A673 (cell line): ENCODE data around the gene ALDH1L1.

ENCODE experiments used
- EZH2 ChIP-seq: fragments of 200-600 bp; sonication (generic); IDR thresholded peaks from 2 replicates; pipeline ENCODE4 v1.6.1; 2017; ENCODE audit warnings: borderline replicate concordance, low read depth, mild to moderate bottlenecking, mixed read lengths, antibody characterized with exemption, low read length; ENCODE audit not compliant: poor library complexity, severe bottlenecking
- TF ChIP-seq, protein P1 (sequence below): fragments of 300-800, 200-600 bp; sonication (generic); conservative IDR thresholded peaks from 2 replicates; pipeline ENCODE4 v1.5.1; 2017; ENCODE audit warnings: low read depth, mild to moderate bottlenecking, antibody characterized with exemption, low read length, moderate library complexity, mixed read lengths

- TF ChIP-seq, protein P1, sequence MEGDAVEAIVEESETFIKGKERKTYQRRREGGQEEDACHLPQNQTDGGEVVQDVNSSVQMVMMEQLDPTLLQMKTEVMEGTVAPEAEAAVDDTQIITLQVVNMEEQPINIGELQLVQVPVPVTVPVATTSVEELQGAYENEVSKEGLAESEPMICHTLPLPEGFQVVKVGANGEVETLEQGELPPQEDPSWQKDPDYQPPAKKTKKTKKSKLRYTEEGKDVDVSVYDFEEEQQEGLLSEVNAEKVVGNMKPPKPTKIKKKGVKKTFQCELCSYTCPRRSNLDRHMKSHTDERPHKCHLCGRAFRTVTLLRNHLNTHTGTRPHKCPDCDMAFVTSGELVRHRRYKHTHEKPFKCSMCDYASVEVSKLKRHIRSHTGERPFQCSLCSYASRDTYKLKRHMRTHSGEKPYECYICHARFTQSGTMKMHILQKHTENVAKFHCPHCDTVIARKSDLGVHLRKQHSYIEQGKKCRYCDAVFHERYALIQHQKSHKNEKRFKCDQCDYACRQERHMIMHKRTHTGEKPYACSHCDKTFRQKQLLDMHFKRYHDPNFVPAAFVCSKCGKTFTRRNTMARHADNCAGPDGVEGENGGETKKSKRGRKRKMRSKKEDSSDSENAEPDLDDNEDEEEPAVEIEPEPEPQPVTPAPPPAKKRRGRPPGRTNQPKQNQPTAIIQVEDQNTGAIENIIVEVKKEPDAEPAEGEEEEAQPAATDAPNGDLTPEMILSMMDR: peak; percentile 54
- TF ChIP-seq EZH2: no peak
These were observed 96.2 kb downstream of the ALDH1L1 start, which contains the start of gene SLC41A3 for GRCh38 chr3:126083913-126084767.
